ENCODE data around the gene CAMK2B.

DNA sequence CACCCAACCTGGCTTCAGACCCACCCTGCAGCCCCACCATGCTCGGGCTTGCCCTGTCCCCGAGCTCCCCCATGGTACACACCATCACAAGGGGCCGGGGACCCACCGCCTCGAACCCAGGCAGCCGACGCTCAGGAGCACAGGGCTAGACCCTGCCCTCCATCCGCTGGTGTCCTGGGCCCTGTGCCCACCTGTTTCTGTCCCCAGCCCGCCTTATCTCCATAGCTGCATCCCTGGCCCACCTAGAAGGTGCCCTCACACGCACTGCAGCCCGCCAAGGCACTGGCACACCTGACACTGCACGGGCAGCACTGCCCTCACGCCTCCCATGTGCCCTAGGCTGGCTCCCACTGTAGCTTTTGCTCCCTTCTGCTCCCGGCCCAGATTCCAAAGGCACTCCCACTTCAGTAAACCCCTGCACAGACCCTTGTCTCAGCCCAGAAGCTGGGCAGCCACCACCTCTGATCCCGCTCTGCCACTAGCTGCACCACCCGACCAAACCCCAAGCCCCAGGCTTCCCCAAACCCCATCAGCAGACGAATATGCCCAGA lies 107.5 kb downstream of the CAMK2B start:
- TF ChIP-seq, protein P1, sequence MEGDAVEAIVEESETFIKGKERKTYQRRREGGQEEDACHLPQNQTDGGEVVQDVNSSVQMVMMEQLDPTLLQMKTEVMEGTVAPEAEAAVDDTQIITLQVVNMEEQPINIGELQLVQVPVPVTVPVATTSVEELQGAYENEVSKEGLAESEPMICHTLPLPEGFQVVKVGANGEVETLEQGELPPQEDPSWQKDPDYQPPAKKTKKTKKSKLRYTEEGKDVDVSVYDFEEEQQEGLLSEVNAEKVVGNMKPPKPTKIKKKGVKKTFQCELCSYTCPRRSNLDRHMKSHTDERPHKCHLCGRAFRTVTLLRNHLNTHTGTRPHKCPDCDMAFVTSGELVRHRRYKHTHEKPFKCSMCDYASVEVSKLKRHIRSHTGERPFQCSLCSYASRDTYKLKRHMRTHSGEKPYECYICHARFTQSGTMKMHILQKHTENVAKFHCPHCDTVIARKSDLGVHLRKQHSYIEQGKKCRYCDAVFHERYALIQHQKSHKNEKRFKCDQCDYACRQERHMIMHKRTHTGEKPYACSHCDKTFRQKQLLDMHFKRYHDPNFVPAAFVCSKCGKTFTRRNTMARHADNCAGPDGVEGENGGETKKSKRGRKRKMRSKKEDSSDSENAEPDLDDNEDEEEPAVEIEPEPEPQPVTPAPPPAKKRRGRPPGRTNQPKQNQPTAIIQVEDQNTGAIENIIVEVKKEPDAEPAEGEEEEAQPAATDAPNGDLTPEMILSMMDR (conservative IDR thresholded peaks at IDR 0.05; ENCODE audit: low read depth, low read length), result no peak
- no peak for TF ChIP-seq EZH2 (IDR thresholded peaks at IDR 0.05; ENCODE audit: borderline replicate concordance, low read depth, low read length, poor library complexity, severe bottlenecking)
